Activated CD4-positive, alpha-beta T cell treated with anti-CD3 and anti-CD28 coated beads, Interleukin-2, amount 50 U/mL, for 1 hour (primary cell): ENCODE measurements around the gene FAM20A.
"Not testable (repeated sequence)": the region's sequence is repeated elsewhere in the genome, so short reads cannot be mapped to it uniquely, and the experiment has no call there.

ENCODE experiments used
- DNase-seq: peaks from one replicate; pipeline ENCODE4 v3.0.0-alpha.2; 2020

The FAM20A gene

GRCh38 chr17:68518063-68518815, 82.9 kb downstream of the FAM20A start:
- no peak for DNase-seq

- not testable (repeated sequence) for DNase-seq
These were observed 83.6 kb downstream of the FAM20A start for GRCh38 chr17:68517605-68518004.

GRCh38 chr17:68516732-68517131, 84.4 kb downstream of the FAM20A start:
- no peak for DNase-seq

GRCh38 chr17:68514831-68515635, 86.1 kb downstream of the FAM20A start:
- no peak for DNase-seq

- no peak for DNase-seq
These were observed 87.2 kb downstream of the FAM20A start for GRCh38 chr17:68513932-68514331.

GRCh38 chr17:68512960-68513474, 88.2 kb downstream of the FAM20A start:
- no peak for DNase-seq

GRCh38 chr17:68512247-68512959, 88.8 kb downstream of the FAM20A start, which contains the start of gene PRKAR1A:
TSS of gene PRKAR1A (plus strand) at chr17:68512430. CDS start at chr17:68515400, 2,970 bp downstream.
- peak; percentile 92 for DNase-seq

GRCh38 chr17:68511671-68512246, 89.4 kb downstream of the FAM20A start:
- peak; percentile 56 for DNase-seq

GRCh38 chr17:68511254-68511670, 89.9 kb downstream of the FAM20A start:
- peak; percentile 23 for DNase-seq

- no peak for DNase-seq
These were observed 91.8 kb downstream of the FAM20A start for GRCh38 chr17:68509141-68510057.

- DNase-seq, result no peak
These were observed 93.6 kb downstream of the FAM20A start for GRCh38 chr17:68507576-68507975.

- no peak for DNase-seq
These were observed 95.2 kb downstream of the FAM20A start for GRCh38 chr17:68505951-68506350.

GRCh38 chr17:68501074-68501473, 100.1 kb downstream of the FAM20A start:
- DNase-seq, result no peak

GRCh38 chr17:68499587-68499986, 101.6 kb downstream of the FAM20A start:
- DNase-seq, result no peak

GRCh38 chr17:68498479-68499326, 102.5 kb downstream of the FAM20A start:
- DNase-seq, result no peak

- no peak for DNase-seq
These were observed 103.3 kb downstream of the FAM20A start for GRCh38 chr17:68497885-68498319.

- DNase-seq, result no peak
These were observed 106.1 kb downstream of the FAM20A start for GRCh38 chr17:68495081-68495480.

- not testable (repeated sequence) for DNase-seq
These were observed 108.6 kb downstream of the FAM20A start for GRCh38 chr17:68492394-68493054.

- no peak for DNase-seq
These were observed 109.6 kb downstream of the FAM20A start for GRCh38 chr17:68491381-68492231.
